K562 (cell line): Measurements from ENCODE around the gene MSS51. TPM values are rescaled to one million over a fixed set of nuclear protein-coding genes. Genes with fewer than 3 reads are reported as not detected.
A peak's percentile ranks its signal among the peaks of the same experiment; 100 is the strongest.

Experiments used
- CEBPG ChIP-seq, 3 experiments: fragments of 200-800 bp in 1 of 3; sonication (Bioruptor generic) in 1 of 3; sonication (generic) in 1 of 3; formaldehyde crosslinking in 1 of 3; IDR thresholded peaks in 2 of 3; conservative IDR thresholded peaks in 1 of 3; 2 replicates each; pipeline versions ENCODE4 v1.6.1 to v1.8.0; 2016 to 2022; ENCODE audit warnings: missing compliant biosample characterization in 2 of 3, missing genetic modification characterization in 2 of 3, mild to moderate bottlenecking in 1 of 3, missing genetic modification reagents in 1 of 3
- EP400 ChIP-seq: fragments of 450-650 bp; IDR thresholded peaks from 2 replicates; pipeline ENCODE4 v1.6.1; 2017; ENCODE audit warnings: antibody characterized with exemption, mild to moderate bottlenecking, moderate library complexity
- HNRNPLL ChIP-seq: fragments of 200-400 bp; formaldehyde crosslinking; IDR thresholded peaks from 2 replicates; pipeline ENCODE4 v1.6.1; 2017; ENCODE audit warnings: low read length, low read depth, mild to moderate bottlenecking; ENCODE audit not compliant: poor library complexity, severe bottlenecking
- RHOXF2B ChIP-seq: fragments of 250-450 bp; sonication (Bioruptor Pico); conservative IDR thresholded peaks from 2 replicates; pipeline ENCODE4 v1.5.1; 2021
- SMAD4 ChIP-seq: fragments of 250-450 bp; sonication (Bioruptor Pico); conservative IDR thresholded peaks from 2 replicates; pipeline ENCODE4 v1.8.0; 2021; ENCODE audit warnings: inconsistent platforms, mild to moderate bottlenecking, moderate library complexity
- TRIM24 ChIP-seq, 2 experiments: fragments of 450-650 bp; IDR thresholded peaks; 2 replicates each; pipeline ENCODE4 v1.6.1; 2016
- ZNF589 ChIP-seq: fragments of 200-800 bp; sonication (Bioruptor generic); IDR thresholded peaks from 2 replicates; pipeline ENCODE4 v1.6.1; 2016; ENCODE audit warnings: low read depth, missing genetic modification characterization, missing compliant biosample characterization
- polyA plus RNA-seq, 8 experiments: library from polyadenylated mRNA; depleted of rRNA in 4 of 8; stranded (reverse) in 5 of 8; unstranded in 3 of 8; fragments of >200 nt; fragmentation: Nextera tagmentation in 2 of 8; fragmentation: Illumina TruSeq in 1 of 8; extraction: Ambion mirVana in 2 of 8; extraction: Trizol in 1 of 8; gene quantifications; 2 replicates each; pipeline versions ENCODE4 v1.2.1 to v1.2.3, GENCODE V29; 2011 to 2014; ENCODE audit warnings: inconsistent platforms in 1 of 8, missing spikeins in 1 of 8
- total RNA-seq, 7 experiments: library from RNA; depleted of rRNA in 6 of 7; stranded (reverse); fragments of >200 nt in 6 of 7; fragmentation: Illumina TruSeq in 2 of 7; extraction: Trizol in 2 of 7; gene quantifications; 2 replicates each; pipeline versions ENCODE4 v1.2.1 to v1.2.3, GENCODE V29; 2011 to 2021; ENCODE audit warnings: low replicate concordance in 1 of 7
- TF ChIP-seq, protein P1 (sequence below), 2 experiments: IDR thresholded peaks in 1 of 2; conservative IDR thresholded peaks in 1 of 2; 2 replicates each; pipeline ENCODE4 v1.6.1; 2016; ENCODE audit warnings: low read depth in 2 of 2, mild to moderate bottlenecking in 1 of 2, missing compliant biosample characterization in 1 of 2, missing genetic modification characterization in 1 of 2, moderate library complexity in 1 of 2
- TF ChIP-seq, protein P2 (sequence below), 2 experiments: fragments of 450-650 bp; conservative IDR thresholded peaks; 2 replicates each; pipeline ENCODE4 v1.6.1; 2017; ENCODE audit warnings: mild to moderate bottlenecking in 2 of 2, moderate library complexity in 2 of 2
- TF ChIP-seq, protein P3 (sequence below), 2 experiments: fragments of 450-650 bp in 1 of 2; sonication (generic) in 1 of 2; formaldehyde crosslinking in 1 of 2; IDR thresholded peaks; 2 replicates each; pipeline versions ENCODE4 v1.7.1 to v1.9.0; 2016 to 2022; ENCODE audit warnings: inconsistent platforms in 1 of 2, mild to moderate bottlenecking in 1 of 2, missing genetic modification reagents in 1 of 2

Gene MSS51
- total and polyA plus RNA-seq, 9 of the 15 experiments (the other 6 are each of a cell fraction or from before 2014, with no cell fraction given) = 0.28 to 1.8 (median 1.2) TPM

DNA sequence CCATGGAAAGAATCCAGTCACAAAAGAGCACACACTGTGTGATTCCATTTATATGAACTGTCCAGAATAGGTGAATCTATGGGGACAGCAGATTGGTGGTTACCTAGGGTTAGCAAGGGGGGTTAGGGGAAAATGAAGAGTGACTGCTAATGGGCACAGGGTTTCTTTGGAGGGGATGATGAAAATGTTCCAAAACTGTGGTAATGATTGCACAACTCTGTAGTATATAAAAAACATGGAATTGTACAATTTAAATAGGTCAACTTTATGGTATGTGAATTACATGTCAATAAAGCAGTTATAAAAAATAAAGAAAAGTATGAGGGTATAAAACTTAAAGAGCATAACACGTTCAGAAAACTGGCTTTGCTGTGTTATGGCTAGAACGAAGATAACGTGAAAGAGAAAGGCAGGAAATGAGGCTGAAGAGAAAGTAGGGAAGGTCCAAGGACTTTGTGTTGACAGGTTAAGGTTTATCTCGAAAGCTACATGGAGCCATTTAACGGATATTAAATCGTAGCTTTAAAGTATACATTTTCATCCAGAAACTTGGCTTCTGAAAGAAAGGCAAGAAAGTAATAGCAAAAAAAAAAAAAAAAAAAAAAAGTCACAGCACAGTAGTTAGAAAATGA, 26.4 kb upstream of the MSS51 start (continued):
- TF ChIP-seq, protein P1, sequence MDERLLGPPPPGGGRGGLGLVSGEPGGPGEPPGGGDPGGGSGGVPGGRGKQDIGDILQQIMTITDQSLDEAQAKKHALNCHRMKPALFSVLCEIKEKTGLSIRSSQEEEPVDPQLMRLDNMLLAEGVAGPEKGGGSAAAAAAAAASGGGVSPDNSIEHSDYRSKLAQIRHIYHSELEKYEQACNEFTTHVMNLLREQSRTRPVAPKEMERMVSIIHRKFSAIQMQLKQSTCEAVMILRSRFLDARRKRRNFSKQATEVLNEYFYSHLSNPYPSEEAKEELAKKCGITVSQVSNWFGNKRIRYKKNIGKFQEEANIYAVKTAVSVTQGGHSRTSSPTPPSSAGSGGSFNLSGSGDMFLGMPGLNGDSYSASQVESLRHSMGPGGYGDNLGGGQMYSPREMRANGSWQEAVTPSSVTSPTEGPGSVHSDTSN (CRISPR knock-in tag; IDR thresholded peaks at IDR 0.05; ENCODE audit: low read depth) = no peak
- TF ChIP-seq, protein P1 (tag; conservative IDR thresholded peaks at IDR 0.05; ENCODE audit: low read depth) = peak; percentile 62
- TF ChIP-seq SMAD4 = peak; percentile 47; the same call in 1 of the 2 replicates
- TF ChIP-seq CEBPG (CRISPR knock-in tag; IDR thresholded peaks at IDR 0.05) = peak; percentile 80
- peak; percentile 96 to 97 for TF ChIP-seq CEBPG (tag; conservative IDR thresholded peaks at IDR 0.05 in 1 of 2, IDR thresholded peaks at IDR 0.05 in 1 of 2)
- no peak for TF ChIP-seq RHOXF2B (CRISPR knock-in tag)
- 0 out of 2 replicates have a peak, but pooled peaks have one; percentile 73 for TF ChIP-seq ZNF589 (CRISPR knock-in tag)
- TF ChIP-seq, protein P2, sequence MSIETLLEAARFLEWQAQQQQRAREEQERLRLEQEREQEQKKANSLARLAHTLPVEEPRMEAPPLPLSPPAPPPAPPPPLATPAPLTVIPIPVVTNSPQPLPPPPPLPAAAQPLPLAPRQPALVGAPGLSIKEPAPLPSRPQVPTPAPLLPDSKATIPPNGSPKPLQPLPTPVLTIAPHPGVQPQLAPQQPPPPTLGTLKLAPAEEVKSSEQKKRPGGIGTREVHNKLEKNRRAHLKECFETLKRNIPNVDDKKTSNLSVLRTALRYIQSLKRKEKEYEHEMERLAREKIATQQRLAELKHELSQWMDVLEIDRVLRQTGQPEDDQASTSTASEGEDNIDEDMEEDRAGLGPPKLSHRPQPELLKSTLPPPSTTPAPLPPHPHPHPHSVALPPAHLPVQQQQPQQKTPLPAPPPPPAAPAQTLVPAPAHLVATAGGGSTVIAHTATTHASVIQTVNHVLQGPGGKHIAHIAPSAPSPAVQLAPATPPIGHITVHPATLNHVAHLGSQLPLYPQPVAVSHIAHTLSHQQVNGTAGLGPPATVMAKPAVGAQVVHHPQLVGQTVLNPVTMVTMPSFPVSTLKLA (conservative IDR thresholded peaks at IDR 0.05) = 0 out of 4 replicates have a peak, but pooled peaks have one; percentile 21 to 38
- TF ChIP-seq TRIM24 (IDR thresholded peaks at IDR 0.05) = peak; percentile 79 to 85; a peak in 2 of 4 replicates
- TF ChIP-seq HNRNPLL = no peak
- TF ChIP-seq, protein P3, sequence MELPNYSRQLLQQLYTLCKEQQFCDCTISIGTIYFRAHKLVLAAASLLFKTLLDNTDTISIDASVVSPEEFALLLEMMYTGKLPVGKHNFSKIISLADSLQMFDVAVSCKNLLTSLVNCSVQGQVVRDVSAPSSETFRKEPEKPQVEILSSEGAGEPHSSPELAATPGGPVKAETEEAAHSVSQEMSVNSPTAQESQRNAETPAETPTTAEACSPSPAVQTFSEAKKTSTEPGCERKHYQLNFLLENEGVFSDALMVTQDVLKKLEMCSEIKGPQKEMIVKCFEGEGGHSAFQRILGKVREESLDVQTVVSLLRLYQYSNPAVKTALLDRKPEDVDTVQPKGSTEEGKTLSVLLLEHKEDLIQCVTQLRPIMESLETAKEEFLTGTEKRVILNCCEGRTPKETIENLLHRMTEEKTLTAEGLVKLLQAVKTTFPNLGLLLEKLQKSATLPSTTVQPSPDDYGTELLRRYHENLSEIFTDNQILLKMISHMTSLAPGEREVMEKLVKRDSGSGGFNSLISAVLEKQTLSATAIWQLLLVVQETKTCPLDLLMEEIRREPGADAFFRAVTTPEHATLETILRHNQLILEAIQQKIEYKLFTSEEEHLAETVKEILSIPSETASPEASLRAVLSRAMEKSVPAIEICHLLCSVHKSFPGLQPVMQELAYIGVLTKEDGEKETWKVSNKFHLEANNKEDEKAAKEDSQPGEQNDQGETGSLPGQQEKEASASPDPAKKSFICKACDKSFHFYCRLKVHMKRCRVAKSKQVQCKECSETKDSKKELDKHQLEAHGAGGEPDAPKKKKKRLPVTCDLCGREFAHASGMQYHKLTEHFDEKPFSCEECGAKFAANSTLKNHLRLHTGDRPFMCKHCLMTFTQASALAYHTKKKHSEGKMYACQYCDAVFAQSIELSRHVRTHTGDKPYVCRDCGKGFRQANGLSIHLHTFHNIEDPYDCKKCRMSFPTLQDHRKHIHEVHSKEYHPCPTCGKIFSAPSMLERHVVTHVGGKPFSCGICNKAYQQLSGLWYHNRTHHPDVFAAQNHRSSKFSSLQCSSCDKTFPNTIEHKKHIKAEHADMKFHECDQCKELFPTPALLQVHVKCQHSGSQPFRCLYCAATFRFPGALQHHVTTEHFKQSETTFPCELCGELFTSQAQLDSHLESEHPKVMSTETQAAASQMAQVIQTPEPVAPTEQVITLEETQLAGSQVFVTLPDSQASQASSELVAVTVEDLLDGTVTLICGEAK (IDR thresholded peaks at IDR 0.05) = 0 out of 2 replicates have a peak, but pooled peaks have one; percentile 14
- TF ChIP-seq, protein P3 (CRISPR knock-in tag; IDR thresholded peaks at IDR 0.05) = no peak
- TF ChIP-seq EP400 = peak; percentile 41; the same call in 1 of the 2 replicates
